DOHH2 (cell line): ENCODE data around the gene PCDHA7.
"Not testable (repeated sequence)": the region's sequence is repeated elsewhere in the genome, so short reads cannot be mapped to it uniquely, and the experiment has no call there.

Experiments
- H3F3A ChIP-seq: fragments of 200-600 bp; sonication (generic), shearing (Covaris generic); 2 replicates; pipeline ENCODE4 v1.6.0; 2016; ENCODE audit warnings: antibody characterized with exemption, mild to moderate bottlenecking; ENCODE audit not compliant: control insufficient read depth, insufficient read depth
- H3K27ac ChIP-seq: fragments of 200-600 bp; sonication (generic); 2 replicates; pipeline ENCODE4 v1.5.1; 2014; ENCODE audit warnings: low read depth, mild to moderate bottlenecking, low read length, moderate library complexity
- H3K27me3 ChIP-seq: fragments of 200-600 bp; sonication (generic); 2 replicates; pipeline ENCODE4 v1.6.1; 2014; ENCODE audit warnings: mild to moderate bottlenecking, low read length, mixed read lengths; ENCODE audit not compliant: control insufficient read depth
- H3K36me3 ChIP-seq: fragments of 200-600 bp; sonication (generic); 2 replicates; pipeline ENCODE4 v1.6.1; 2014; ENCODE audit warnings: mild to moderate bottlenecking, low read length, moderate library complexity, mixed read lengths; ENCODE audit not compliant: control insufficient read depth
- H3K4me1 ChIP-seq: fragments of 200-600 bp; sonication (generic); 2 replicates; pipeline ENCODE4 v1.6.1; 2014; ENCODE audit warnings: mild to moderate bottlenecking, low read length, mixed read lengths; ENCODE audit not compliant: control insufficient read depth
- H3K4me2 ChIP-seq: fragments of 200-600 bp; sonication (generic); 2 replicates; pipeline ENCODE4 v1.6.0; 2014; ENCODE audit warnings: mild to moderate bottlenecking, low read length, moderate library complexity
- H3K4me3 ChIP-seq: fragments of 200-600 bp; sonication (generic); 2 replicates; pipeline ENCODE4 v1.5.1; 2014; ENCODE audit warnings: mild to moderate bottlenecking, low read length, mixed read lengths
- H3K79me2 ChIP-seq: fragments of 200-600 bp; sonication (generic); 2 replicates; pipeline ENCODE4 v1.6.1; 2014; ENCODE audit warnings: mild to moderate bottlenecking, low read length, mixed read lengths; ENCODE audit not compliant: control insufficient read depth
- H3K9me2 ChIP-seq: fragments of 200-600 bp; sonication (generic); replicated peaks from 2 replicates; pipeline ENCODE4 v1.6.1; 2014; ENCODE audit warnings: mild to moderate bottlenecking, low read length, mixed read lengths; ENCODE audit not compliant: control insufficient read depth
- H3K9me3 ChIP-seq: fragments of 200-600 bp; sonication (generic); 2 replicates; pipeline ENCODE4 v1.6.1; 2014; ENCODE audit warnings: antibody characterized with exemption, low read length, mixed read lengths; ENCODE audit not compliant: control insufficient read depth, insufficient read depth
- H4K20me1 ChIP-seq: fragments of 200-600 bp; sonication (generic); 2 replicates; pipeline ENCODE4 v1.6.0; 2014; ENCODE audit warnings: low read depth, mild to moderate bottlenecking, antibody characterized with exemption, low read length, moderate library complexity; ENCODE audit not compliant: control insufficient read depth, insufficient read depth
- CTCF ChIP-seq: fragments of 200-600 bp; sonication (generic); IDR thresholded peaks from one replicate; pipeline ENCODE4 v1.5.1; 2014; ENCODE audit warnings: antibody characterized with exemption, mild to moderate bottlenecking, low read depth, low read length; ENCODE audit not compliant: poor library complexity, severe bottlenecking
- EZH2phosphoT487 ChIP-seq: fragments of 200-600 bp; sonication (generic); IDR thresholded peaks from 2 replicates; pipeline ENCODE4 v1.6.1; 2017; ENCODE audit warnings: borderline replicate concordance, mild to moderate bottlenecking, antibody characterized with exemption, low read length, moderate library complexity, mixed read lengths

The PCDHA7 gene

GRCh38 chr5:140796718-140797095, 37.4 kb upstream of the PCDHA7 start:
- Histone ChIP-seq H3K27ac (no peak overlapping the region), H3K4me3 (no peak overlapping the region), H3K4me2 (no peak overlapping the region), H4K20me1 (no peaks in the 10 kb centered on the region), H3K4me1 (no peaks in the 10 kb centered on the region), H3K36me3 (no peaks in the 10 kb centered on the region), H3F3A (no peaks in the 10 kb centered on the region), H3K9me3 (no peaks in the 10 kb centered on the region; the same call in 1 of the 2 replicates), H3K9me2 (no peaks in the 10 kb centered on the region), H3K79me2 (no peaks in the 10 kb centered on the region), H3K27me3 (no peaks in the 10 kb centered on the region)
- TF ChIP-seq EZH2phosphoT487 (no peak), CTCF (no peak)

DNA sequence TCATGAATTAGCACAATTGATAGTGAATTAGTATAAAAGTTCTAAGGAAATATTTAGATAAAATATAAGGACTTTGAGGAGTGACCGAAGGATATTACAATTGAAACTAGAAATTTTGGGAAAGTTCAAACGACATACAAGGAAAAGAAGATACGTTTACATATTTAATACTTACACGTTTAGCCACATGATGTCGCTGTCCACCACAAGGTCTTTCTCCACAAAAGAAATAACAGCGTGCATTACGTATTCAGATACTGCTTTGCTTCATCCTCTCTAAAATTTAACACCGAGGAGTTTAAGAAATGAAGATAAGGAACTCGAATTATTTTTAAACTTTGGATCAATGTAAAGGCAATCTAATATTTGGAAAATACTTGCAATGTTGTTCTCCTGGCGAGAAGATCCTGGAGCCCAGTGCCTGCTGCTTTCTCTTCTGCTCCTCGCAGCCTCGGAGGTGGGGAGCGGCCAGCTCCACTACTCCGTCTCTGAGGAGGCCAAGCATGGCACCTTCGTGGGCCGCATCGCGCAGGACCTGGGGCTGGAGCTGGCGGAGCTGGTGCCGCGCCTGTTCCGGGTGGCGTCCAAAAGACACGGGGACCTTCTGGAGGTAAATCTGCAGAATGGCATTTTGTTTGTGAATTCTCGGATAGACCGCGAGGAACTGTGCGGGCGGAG, 33.1 kb upstream of the PCDHA7 start, which contains the start of gene PCDHA3:
TSS of gene PCDHA3 (plus strand) at position 242 of the 678 bp plus-strand sequence.
- H3K36me3 ChIP-seq: no peaks in the 10 kb centered on the region
- H3K9me3 ChIP-seq: no peaks in the 10 kb centered on the region; the same call in 1 of the 2 replicates
- no peaks in the 10 kb centered on the region for H3K79me2 ChIP-seq
- TF ChIP-seq EZH2phosphoT487 (no peak), CTCF (no peak)
- no peaks in the 10 kb centered on the region for H3F3A ChIP-seq
- no peak within 1 kb of the TSS for H3K4me2 ChIP-seq
- no peak within 1 kb of the TSS for H3K4me3 ChIP-seq
- no peaks in the 10 kb centered on the region for H4K20me1 ChIP-seq
- no peak within 1 kb of the TSS for H3K27ac ChIP-seq
- no peaks in the 10 kb centered on the region for H3K4me1 ChIP-seq
- no peaks in the 10 kb centered on the region for H3K27me3 ChIP-seq
- no peaks in the 10 kb centered on the region for H3K9me2 ChIP-seq

GRCh38 chr5:140801494-140801841, 32.6 kb upstream of the PCDHA7 start:
- Histone ChIP-seq H3K79me2 (no peaks in the 10 kb centered on the region), H3K9me2 (no peaks in the 10 kb centered on the region), H3K27me3 (no peaks in the 10 kb centered on the region), H3K36me3 (no peaks in the 10 kb centered on the region), H4K20me1 (no peaks in the 10 kb centered on the region), H3K9me3 (no peaks in the 10 kb centered on the region; the same call in 1 of the 2 replicates), H3K4me3 (no peak overlapping the region), H3K4me1 (no peaks in the 10 kb centered on the region), H3K4me2 (no peak overlapping the region), H3K27ac (no peak overlapping the region), H3F3A (no peaks in the 10 kb centered on the region)
- TF ChIP-seq EZH2phosphoT487 (no peak), CTCF (no peak)

DNA sequence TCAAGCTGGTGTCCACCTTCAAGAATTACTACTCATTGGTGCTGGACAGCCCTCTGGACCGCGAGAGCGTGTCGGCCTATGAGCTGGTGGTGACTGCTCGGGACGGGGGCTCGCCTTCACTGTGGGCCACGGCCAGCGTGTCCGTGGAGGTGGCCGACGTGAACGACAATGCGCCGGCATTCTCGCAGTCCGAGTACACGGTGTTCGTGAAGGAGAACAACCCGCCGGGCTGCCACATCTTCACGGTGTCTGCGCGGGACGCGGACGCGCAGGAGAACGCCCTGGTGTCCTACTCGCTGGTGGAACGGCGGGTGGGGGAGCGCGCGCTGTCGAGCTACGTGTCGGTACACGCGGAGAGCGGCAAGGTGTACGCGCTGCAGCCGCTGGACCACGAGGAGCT, 31.7 kb upstream of the PCDHA7 start:
- H3K4me1 ChIP-seq, H3K9me2 ChIP-seq, H3K4me2 ChIP-seq, H3K36me3 ChIP-seq, H3K27ac ChIP-seq, H3K27me3 ChIP-seq, H3K9me3 ChIP-seq, H3K4me3 ChIP-seq, H3F3A ChIP-seq, H4K20me1 ChIP-seq, H3K79me2 ChIP-seq: not testable (repeated sequence)
